HCEC 1CT (cell line): Measurements from ENCODE around the gene DUSP3.

Experiments used
- DNase-seq: peaks from one replicate; pipeline ENCODE4 v3.0.0-alpha.2; 2017

Gene DUSP3

GRCh38 chr17:43778337-43779144 is at the start of gene DUSP3:
Gene DUSP3, minus strand, starts transcription at chr17:43778977. Its CDS starts 53 bp downstream, at chr17:43778924.
- peak; percentile 91 for DNase-seq

- no peak for DNase-seq
Measured at GRCh38 chr17:43827596-43827995, 48.8 kb upstream of the DUSP3 start.

- no peak for DNase-seq
Measured at GRCh38 chr17:43826206-43826605, 47.4 kb upstream of the DUSP3 start.

- DNase-seq, result no peak
Measured at GRCh38 chr17:43825567-43825966, 46.8 kb upstream of the DUSP3 start.

- DNase-seq, result no peak
Measured at GRCh38 chr17:43823350-43824084, 44.7 kb upstream of the DUSP3 start.

- DNase-seq, result peak; percentile 4
Measured at GRCh38 chr17:43822570-43823190, 43.9 kb upstream of the DUSP3 start.

- DNase-seq, result no peak
Measured at GRCh38 chr17:43820759-43821158, 42.0 kb upstream of the DUSP3 start.

- no peak for DNase-seq
Measured at GRCh38 chr17:43818966-43819365, 40.2 kb upstream of the DUSP3 start.

- DNase-seq, result no peak
Measured at GRCh38 chr17:43817826-43818225, 39.0 kb upstream of the DUSP3 start.

GRCh38 chr17:43816336-43817320 is 37.9 kb upstream of the DUSP3 start:
- no peak for DNase-seq

- DNase-seq, result peak; percentile 80
Measured at GRCh38 chr17:43814714-43815113, 35.9 kb upstream of the DUSP3 start.

- DNase-seq, result no peak
Measured at GRCh38 chr17:43814026-43814425, 35.2 kb upstream of the DUSP3 start.

- no peak for DNase-seq
Measured at GRCh38 chr17:43813386-43813785, 34.6 kb upstream of the DUSP3 start.

GRCh38 chr17:43812396-43813265 is 33.9 kb upstream of the DUSP3 start:
- DNase-seq, result no peak

- no peak for DNase-seq
Measured at GRCh38 chr17:43810823-43811222, 32.0 kb upstream of the DUSP3 start.

- no peak for DNase-seq
Measured at GRCh38 chr17:43810226-43810715, 31.5 kb upstream of the DUSP3 start.

GRCh38 chr17:43809121-43809520 is 30.3 kb upstream of the DUSP3 start:
- DNase-seq, result no peak

GRCh38 chr17:43808076-43808475 is 29.3 kb upstream of the DUSP3 start:
- no peak for DNase-seq

- DNase-seq, result no peak
Measured at GRCh38 chr17:43805117-43805516, 26.3 kb upstream of the DUSP3 start.

GRCh38 chr17:43803758-43804157 is 25.0 kb upstream of the DUSP3 start:
- peak; percentile 41 for DNase-seq

- no peak for DNase-seq
Measured at GRCh38 chr17:43801844-43802243, 23.1 kb upstream of the DUSP3 start.
